ENCODE data around the gene HOXC11.

The HOXC11 gene

GRCh38 chr12:53983950-53984572, 11.1 kb downstream of the HOXC11 start:
- Histone ChIP-seq H3K27ac (ENCODE audit: low read depth, low read length) (no peak overlapping the region), H3K9me3 (ENCODE audit: control insufficient read depth, insufficient read depth, low read length) (no peaks in the 10 kb centered on the region), H3K36me3 (ENCODE audit: control insufficient read depth, insufficient read depth, low read length) (no peaks in the 10 kb centered on the region), H3K9ac (ENCODE audit: low read depth, low read length) (no peak overlapping the region), H3K4me3 (ENCODE audit: low read depth, low read length) (no peak overlapping the region), H3K4me1 (ENCODE audit: control insufficient read depth, insufficient read depth, low read length) (no peaks in the 10 kb centered on the region; the same call in 1 of the 2 replicates), H3K27me3 (ENCODE audit: control insufficient read depth, insufficient read depth, low read length) (peaks cover 99% of the 10 kb centered on the region)

- peaks cover 99% of the 10 kb centered on the region for H3K27me3 ChIP-seq (ENCODE audit: control insufficient read depth, insufficient read depth, low read length)
- peak within 1 kb of the TSS; percentile 14; the same call in 1 of the 2 replicates for H3K4me3 ChIP-seq (ENCODE audit: low read depth, low read length)
- no peak within 1 kb of the TSS for H3K27ac ChIP-seq (ENCODE audit: low read depth, low read length)
- no peaks in the 10 kb centered on the region for H3K9me3 ChIP-seq (ENCODE audit: control insufficient read depth, insufficient read depth, low read length)
- no peak within 1 kb of the TSS for H3K9ac ChIP-seq (ENCODE audit: low read depth, low read length)
- H3K4me1 ChIP-seq (ENCODE audit: control insufficient read depth, insufficient read depth, low read length) = no peaks in the 10 kb centered on the region; the same call in 1 of the 2 replicates
- H3K36me3 ChIP-seq (ENCODE audit: control insufficient read depth, insufficient read depth, low read length) = no peaks in the 10 kb centered on the region
Observed at GRCh38 chr12:53984901-53985691, 12.2 kb downstream of the HOXC11 start, which contains the start of gene HOXC10. Gene HOXC10, plus strand, starts transcription at chr12:53985146. Its CDS starts 114 bp downstream, at chr12:53985260.

DNA sequence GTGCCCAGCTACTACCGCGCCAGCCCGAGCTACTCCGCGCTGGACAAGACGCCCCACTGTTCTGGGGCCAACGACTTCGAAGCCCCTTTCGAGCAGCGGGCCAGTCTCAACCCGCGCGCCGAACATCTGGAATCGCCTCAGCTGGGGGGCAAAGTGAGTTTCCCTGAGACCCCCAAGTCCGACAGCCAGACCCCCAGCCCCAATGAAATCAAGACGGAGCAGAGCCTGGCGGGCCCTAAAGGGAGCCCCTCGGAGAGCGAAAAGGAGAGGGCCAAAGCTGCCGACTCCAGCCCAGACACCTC, 12.7 kb downstream of the HOXC11 start:
- peaks cover 99% of the 10 kb centered on the region for H3K27me3 ChIP-seq (ENCODE audit: control insufficient read depth, insufficient read depth, low read length)
- H3K36me3 ChIP-seq (ENCODE audit: control insufficient read depth, insufficient read depth, low read length) = no peaks in the 10 kb centered on the region
- no peaks in the 10 kb centered on the region; the same call in 1 of the 2 replicates for H3K4me1 ChIP-seq (ENCODE audit: control insufficient read depth, insufficient read depth, low read length)
- H3K9me3 ChIP-seq (ENCODE audit: control insufficient read depth, insufficient read depth, low read length) = no peaks in the 10 kb centered on the region
- H3K4me3 ChIP-seq (ENCODE audit: low read depth, low read length) = no peak overlapping the region; the same call in 1 of the 2 replicates
- H3K27ac ChIP-seq (ENCODE audit: low read depth, low read length) = no peak overlapping the region
- no peak overlapping the region for H3K9ac ChIP-seq (ENCODE audit: low read depth, low read length)

GRCh38 chr12:53985994-53986685, 13.2 kb downstream of the HOXC11 start:
- Histone ChIP-seq H3K36me3 (ENCODE audit: control insufficient read depth, insufficient read depth, low read length) (no peaks in the 10 kb centered on the region), H3K9ac (ENCODE audit: low read depth, low read length) (no peak overlapping the region), H3K4me3 (ENCODE audit: low read depth, low read length) (peak overlapping the region; percentile 14; the same call in 1 of the 2 replicates), H3K4me1 (ENCODE audit: control insufficient read depth, insufficient read depth, low read length) (no peaks in the 10 kb centered on the region; the same call in 1 of the 2 replicates), H3K27me3 (ENCODE audit: control insufficient read depth, insufficient read depth, low read length) (peaks cover 99% of the 10 kb centered on the region), H3K27ac (ENCODE audit: low read depth, low read length) (no peak overlapping the region), H3K9me3 (ENCODE audit: control insufficient read depth, insufficient read depth, low read length) (no peaks in the 10 kb centered on the region)

DNA sequence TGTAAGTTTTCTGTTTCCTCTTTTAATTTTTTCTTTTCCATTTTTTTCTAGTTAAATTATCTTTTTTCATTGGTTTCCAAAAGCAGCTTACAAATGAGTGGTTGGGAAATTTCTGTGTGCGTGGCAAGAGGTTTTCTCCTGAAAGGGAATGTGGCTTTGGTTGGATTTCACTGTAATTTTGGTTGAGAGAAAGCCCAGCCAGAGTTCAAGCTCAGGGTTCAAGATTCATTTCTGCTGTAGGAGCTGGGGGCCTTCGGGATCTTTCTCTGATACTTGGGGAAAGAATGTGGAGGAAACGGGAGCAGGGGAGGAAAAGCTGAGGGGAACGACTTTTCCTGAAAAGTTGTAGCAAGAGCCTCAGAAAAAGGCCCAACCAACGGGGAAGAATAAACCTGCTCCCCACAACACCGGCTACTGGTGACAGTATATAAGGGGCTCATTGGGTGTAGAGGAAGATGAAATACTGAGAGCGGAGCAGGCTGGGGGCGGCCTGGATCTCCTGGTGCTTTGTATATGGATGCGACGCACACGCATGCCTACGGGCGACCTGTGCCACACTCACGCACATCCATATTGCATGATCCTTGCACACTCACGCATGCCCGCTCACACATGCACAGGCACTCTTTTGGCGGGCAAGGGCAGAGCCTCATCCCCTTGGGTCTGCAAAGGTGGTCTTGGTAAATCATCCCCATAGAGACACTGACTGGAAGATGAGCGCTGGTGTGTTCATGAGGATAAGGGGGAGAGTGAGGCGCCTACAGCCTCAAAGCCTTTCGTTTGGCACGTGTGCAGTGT, 14.0 kb downstream of the HOXC11 start:
- peaks cover 99% of the 10 kb centered on the region for H3K27me3 ChIP-seq (ENCODE audit: control insufficient read depth, insufficient read depth, low read length)
- no peaks in the 10 kb centered on the region; the same call in 1 of the 2 replicates for H3K4me1 ChIP-seq (ENCODE audit: control insufficient read depth, insufficient read depth, low read length)
- H3K9me3 ChIP-seq (ENCODE audit: control insufficient read depth, insufficient read depth, low read length) = no peaks in the 10 kb centered on the region
- H3K9ac ChIP-seq (ENCODE audit: low read depth, low read length) = no peak overlapping the region
- H3K27ac ChIP-seq (ENCODE audit: low read depth, low read length) = no peak overlapping the region
- H3K4me3 ChIP-seq (ENCODE audit: low read depth, low read length) = no peak overlapping the region
- H3K36me3 ChIP-seq (ENCODE audit: control insufficient read depth, insufficient read depth, low read length) = no peaks in the 10 kb centered on the region

DNA sequence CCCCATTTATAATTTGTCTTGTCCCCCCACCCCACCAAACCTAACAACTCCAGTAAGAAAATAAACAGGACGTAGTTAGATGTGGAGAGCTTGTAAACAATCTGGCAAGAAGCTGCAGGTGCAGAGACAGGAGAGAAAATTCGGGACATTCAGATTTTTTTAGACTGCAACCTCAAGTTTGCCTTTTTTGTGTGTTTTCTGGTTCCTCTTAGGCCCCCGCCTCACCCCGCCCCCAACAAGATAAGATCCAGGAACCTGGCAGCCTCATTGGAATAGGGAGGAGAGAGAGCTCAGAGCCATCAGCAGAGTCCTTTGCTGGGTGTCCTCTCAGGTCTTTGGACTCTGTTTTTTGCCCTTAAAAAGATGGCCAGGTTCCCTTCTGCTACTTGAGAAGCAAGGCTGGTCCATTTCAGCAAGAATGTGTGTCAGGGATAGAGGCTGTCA, 14.9 kb downstream of the HOXC11 start:
- no peak overlapping the region for H3K9ac ChIP-seq (ENCODE audit: low read depth, low read length)
- no peak overlapping the region for H3K4me3 ChIP-seq (ENCODE audit: low read depth, low read length)
- H3K36me3 ChIP-seq (ENCODE audit: control insufficient read depth, insufficient read depth, low read length) = no peaks in the 10 kb centered on the region
- H3K27me3 ChIP-seq (ENCODE audit: control insufficient read depth, insufficient read depth, low read length) = peaks cover 99% of the 10 kb centered on the region
- no peaks in the 10 kb centered on the region; the same call in 1 of the 2 replicates for H3K4me1 ChIP-seq (ENCODE audit: control insufficient read depth, insufficient read depth, low read length)
- no peaks in the 10 kb centered on the region for H3K9me3 ChIP-seq (ENCODE audit: control insufficient read depth, insufficient read depth, low read length)
- no peak overlapping the region for H3K27ac ChIP-seq (ENCODE audit: low read depth, low read length)

GRCh38 chr12:53988541-53989226, 15.8 kb downstream of the HOXC11 start:
- no peak overlapping the region for H3K27ac ChIP-seq (ENCODE audit: low read depth, low read length)
- H3K27me3 ChIP-seq (ENCODE audit: control insufficient read depth, insufficient read depth, low read length) = peaks cover 99% of the 10 kb centered on the region
- H3K36me3 ChIP-seq (ENCODE audit: control insufficient read depth, insufficient read depth, low read length) = no peaks in the 10 kb centered on the region
- no peak overlapping the region for H3K9ac ChIP-seq (ENCODE audit: low read depth, low read length)
- H3K9me3 ChIP-seq (ENCODE audit: control insufficient read depth, insufficient read depth, low read length) = no peaks in the 10 kb centered on the region
- H3K4me3 ChIP-seq (ENCODE audit: low read depth, low read length) = no peak overlapping the region
- H3K4me1 ChIP-seq (ENCODE audit: control insufficient read depth, insufficient read depth, low read length) = no peaks in the 10 kb centered on the region; the same call in 1 of the 2 replicates

DNA sequence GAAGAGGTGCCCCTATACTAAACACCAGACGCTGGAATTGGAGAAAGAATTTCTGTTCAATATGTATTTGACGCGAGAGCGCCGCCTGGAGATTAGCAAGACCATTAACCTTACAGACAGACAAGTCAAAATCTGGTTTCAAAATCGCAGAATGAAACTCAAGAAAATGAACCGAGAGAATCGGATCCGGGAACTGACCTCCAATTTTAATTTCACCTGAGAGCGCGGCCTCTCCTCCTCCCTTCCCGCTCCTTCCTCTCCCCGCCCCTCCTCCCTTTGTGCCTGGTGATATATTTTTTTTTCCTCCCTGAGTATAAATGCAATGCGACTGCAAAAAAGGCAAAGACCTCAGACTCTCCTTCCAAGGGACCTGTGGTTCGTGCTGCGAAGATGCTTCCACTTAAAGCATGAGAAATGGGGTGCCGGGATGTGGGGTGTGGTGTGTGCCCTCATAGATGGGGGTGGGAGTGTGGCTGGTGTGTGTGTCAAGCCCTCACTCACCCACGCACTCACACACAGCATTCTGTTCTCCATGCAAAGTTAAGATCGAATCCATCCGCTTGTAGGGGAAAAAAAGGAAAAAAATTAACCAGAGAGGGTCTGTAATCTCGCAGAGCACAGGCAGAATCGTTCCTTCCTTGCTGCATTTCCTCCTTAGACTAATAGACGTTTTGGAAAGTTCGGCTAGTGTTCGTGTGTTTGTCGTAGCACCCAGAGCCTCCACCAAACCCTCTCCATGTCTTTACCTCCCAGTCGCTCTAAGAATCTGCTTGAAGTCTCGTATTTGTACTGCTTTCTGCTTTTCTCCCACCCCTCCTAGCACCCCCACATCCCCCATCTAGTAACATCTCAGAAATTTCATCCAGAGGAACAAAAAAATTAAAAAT, 16.5 kb downstream of the HOXC11 start:
- no peaks in the 10 kb centered on the region for H3K9me3 ChIP-seq (ENCODE audit: control insufficient read depth, insufficient read depth, low read length)
- H3K27me3 ChIP-seq (ENCODE audit: control insufficient read depth, insufficient read depth, low read length) = peaks cover 99% of the 10 kb centered on the region
- no peak overlapping the region for H3K4me3 ChIP-seq (ENCODE audit: low read depth, low read length)
- no peak overlapping the region for H3K9ac ChIP-seq (ENCODE audit: low read depth, low read length)
- H3K4me1 ChIP-seq (ENCODE audit: control insufficient read depth, insufficient read depth, low read length) = no peaks in the 10 kb centered on the region; the same call in 1 of the 2 replicates
- H3K36me3 ChIP-seq (ENCODE audit: control insufficient read depth, insufficient read depth, low read length) = no peaks in the 10 kb centered on the region
- no peak overlapping the region for H3K27ac ChIP-seq (ENCODE audit: low read depth, low read length)

GRCh38 chr12:53990311-53991076, 17.6 kb downstream of the HOXC11 start:
- H3K4me1 ChIP-seq (ENCODE audit: control insufficient read depth, insufficient read depth, low read length) = peaks cover 3% of the 10 kb centered on the region; the same call in 1 of the 2 replicates
- H3K27ac ChIP-seq (ENCODE audit: low read depth, low read length) = no peak overlapping the region
- no peak overlapping the region for H3K9ac ChIP-seq (ENCODE audit: low read depth, low read length)
- no peaks in the 10 kb centered on the region for H3K9me3 ChIP-seq (ENCODE audit: control insufficient read depth, insufficient read depth, low read length)
- H3K36me3 ChIP-seq (ENCODE audit: control insufficient read depth, insufficient read depth, low read length) = no peaks in the 10 kb centered on the region
- H3K27me3 ChIP-seq (ENCODE audit: control insufficient read depth, insufficient read depth, low read length) = peaks cover 100% of the 10 kb centered on the region
- no peak overlapping the region for H3K4me3 ChIP-seq (ENCODE audit: low read depth, low read length)
